ENCODE results near the gene STK32C.

Gene STK32C

DNA sequence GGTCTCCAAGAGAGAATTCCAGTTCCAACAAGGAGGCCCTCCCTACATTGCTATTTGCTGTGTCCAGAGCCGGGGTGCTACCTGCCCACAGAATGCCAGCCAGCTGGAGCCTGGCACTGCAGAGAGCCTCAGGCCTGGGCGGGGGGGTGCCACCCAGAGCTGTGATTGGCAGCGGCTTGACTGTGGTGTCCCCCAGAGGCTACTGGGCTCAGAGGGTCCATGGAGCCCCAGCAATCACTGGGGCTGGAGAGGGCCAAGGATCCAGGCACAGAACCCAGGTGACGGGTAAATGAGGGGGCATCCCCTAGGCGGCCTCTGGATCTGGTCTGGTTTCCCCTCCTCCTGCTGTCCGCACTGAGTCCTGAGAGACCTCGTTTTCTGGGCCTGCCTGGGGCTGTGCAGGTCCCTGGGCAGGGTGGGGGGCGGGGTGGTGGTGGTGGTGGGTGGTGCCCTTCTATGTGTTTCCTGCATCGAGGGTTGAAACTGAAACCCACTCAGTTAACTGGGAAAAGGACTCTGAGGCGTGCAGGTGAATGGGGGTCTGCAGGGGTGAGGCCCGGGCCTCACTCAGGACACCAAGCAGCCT, 108.4 kb downstream of the STK32C start:
- DNase-seq (ENCODE audit: low read depth in 2 of 2): no peak

DNA sequence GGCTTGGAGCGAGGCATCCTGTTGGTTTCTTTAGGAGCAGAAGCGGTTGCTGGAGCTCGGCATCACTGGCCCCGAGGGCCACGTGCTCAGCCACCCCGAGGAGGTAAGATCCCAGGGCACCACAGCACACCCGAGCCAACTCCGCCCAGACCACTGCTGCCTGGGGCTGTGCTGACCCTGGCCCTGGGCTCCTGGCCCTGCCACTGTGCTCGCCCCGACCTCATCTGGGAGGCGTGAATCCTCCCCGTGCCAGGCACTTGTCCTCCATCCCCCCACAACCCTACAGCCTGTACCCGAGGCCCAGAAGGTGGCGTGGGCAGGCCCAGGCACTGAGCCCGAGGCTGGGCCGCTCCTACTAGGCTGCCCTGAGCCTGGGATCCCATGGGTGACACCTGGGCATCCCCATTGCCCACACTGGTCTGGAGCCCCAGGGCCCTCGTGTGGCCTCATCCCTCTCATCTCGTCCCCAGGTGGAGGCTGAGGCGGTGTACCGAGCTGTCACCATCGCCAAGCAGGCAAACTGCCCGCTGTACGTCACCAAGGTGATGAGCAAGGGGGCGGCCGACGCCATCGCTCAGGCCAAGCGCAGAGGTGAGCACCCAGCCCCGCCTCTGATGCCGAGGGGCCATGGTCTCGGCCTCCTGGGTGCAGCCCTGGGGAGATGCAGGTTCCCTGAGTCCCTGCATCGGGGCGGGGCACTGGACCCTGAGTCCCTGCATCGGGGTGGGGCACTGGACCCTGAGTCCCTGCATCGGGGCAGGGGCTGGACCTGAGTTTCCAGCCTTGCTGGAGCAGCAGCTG, 109.2 kb downstream of the STK32C start:
- DNase-seq (ENCODE audit: low read depth in 2 of 2): no peak

DNA sequence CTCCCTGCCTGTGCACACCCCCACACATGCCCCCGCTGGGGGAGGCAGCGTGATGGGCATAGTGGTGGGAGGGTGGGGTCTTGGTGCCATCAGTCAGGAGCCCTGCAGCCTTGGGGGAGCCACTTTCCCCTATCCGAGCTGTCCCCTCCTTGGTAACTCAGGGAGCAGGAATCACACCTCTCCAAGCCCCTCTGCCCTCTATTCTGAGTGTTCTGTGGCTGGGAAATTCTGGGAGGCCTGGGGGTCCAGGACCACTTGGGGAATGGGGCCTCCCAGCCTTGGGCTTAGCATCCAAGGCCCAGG, 109.7 kb downstream of the STK32C start:
- no peak for DNase-seq (ENCODE audit: low read depth in 2 of 2)

DNA sequence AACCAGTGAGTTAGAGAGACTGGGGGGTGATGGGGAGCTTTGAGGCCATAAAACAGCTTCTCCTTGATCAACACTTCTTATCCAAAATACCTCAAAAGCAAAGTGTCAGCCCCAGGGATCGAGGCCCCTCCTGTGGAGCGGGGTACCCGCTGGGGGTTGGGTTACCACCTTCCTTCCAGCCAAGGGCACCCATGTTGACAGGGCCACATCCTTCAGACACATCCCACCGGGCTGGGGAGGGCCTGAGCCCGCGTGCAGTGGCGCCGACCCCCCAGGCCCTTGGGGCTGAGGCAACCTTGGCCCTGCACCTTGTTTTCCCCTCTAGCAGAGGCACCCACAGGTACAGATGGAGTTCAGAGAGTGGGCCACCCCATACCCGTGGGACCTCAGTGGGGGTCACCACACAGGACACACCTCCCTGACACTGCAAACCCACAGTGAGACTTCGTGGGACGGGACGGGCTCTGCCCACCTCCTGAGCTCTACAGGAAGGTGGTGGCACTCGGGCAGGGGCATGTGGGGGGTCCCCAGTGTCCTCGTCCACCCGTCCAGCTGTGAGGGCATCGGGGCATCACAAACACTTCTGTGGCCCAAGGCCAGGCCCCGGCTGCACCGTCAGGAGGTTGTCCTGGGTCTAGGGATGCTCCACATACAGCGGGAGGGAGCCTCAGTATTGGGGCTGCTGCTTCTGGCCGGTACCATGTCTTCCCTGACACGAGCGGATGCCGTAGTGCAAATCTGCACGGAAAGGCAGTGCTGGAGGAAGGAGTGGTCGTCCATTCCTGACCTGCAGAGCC, 110.3 kb downstream of the STK32C start:
- DNase-seq (ENCODE audit: low read depth in 2 of 2): no peak

DNA sequence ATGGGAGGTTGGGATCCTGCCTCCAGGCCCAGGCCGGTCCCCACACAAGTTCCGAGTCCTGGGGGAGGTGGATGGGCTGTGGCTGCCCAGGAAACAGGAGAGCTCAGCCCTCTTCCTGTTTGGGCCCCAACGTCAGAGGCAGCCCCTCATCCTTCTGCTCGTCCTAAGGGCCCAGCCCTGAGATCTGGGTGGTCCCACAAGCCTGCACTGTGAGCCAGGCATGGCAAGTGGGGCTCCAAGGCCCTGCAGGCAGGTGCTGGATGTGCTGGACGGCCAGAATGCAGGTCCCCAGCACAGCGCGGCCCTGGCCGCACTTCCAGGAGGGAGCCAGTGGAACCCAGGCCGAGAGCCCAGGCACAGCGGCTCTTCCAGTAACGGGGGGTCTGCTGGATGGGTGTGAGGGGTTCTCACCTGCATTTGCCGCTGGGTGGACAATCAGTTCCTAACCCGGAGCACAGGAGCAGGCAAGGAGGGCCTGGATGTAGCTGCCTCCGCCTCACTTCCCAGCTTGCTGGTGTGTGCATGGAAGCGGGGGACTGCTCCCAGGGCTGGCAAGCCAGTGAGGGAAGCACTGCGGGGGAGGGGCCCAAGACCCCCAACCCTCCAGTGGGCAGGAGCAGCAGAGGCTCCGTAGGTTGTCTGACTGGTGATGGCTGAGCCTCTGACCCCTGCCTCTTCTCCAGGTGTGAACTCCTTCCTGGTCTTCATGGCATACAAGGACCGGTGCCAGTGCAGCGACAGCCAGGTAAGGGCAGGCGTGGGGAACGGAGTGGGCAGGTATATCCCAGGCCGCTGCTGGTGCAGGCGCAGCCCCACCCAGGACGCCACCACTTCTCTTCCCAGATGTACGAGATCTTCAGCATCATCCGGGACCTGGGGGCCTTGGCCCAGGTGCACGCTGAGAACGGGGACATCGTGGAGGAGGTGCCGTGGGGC, 111.3 kb downstream of the STK32C start:
- DNase-seq (ENCODE audit: low read depth in 2 of 2): no peak

DNA sequence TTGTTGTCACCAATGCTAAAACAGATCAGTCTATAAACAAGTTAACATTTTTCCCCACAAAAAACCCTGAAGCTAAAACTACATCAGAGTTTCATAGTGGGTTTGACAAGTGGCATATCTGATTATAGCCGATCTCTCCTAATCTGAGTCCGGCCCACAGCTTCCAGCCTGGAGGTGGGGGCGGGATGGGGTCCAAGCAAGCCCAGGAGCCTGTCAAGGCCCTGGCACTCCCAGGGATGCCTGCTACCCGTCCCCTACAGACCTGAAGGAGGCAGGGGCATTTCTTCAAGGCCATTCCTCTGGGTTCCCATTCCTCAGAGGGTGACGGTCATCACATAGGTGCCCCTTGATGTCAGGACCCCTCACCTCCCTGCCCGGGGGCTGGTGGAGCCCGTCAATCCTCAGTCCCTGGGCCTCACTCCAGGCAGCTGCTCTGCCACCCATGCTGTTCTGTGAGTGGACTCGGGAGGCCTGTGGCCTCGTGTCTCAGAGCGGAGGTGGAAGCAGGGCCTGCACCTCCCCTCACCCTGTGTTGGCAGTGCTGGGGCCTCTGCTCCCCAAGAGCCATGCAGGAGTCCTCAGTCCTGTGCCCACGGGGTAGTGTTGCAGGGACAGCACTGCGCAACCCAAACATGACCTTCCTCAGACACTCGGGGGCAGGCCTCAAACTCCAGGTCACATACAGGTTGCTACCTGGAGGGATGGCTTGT, 112.2 kb downstream of the STK32C start:
- no peak for DNase-seq (ENCODE audit: low read depth in 2 of 2)

DNA sequence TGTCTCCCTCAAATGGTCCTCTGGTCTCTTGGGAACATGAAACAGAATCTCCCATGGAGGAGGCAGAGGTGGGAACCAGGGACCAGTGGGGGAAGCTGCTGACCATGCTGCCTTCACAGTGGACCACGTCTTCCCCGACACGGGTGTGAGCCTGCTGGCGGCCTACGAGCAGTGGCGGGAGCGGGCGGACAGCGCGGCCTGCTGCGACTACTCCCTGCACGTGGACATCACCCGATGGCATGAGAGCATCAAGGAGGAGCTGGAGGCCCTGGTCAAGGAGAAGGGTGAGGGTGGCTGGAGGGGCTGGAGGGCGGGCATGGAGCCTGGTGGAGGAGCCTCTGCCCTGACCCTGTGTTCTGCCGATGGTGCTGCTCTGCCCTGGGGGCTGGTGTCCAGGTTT, 113.0 kb downstream of the STK32C start:
- no peak for DNase-seq (ENCODE audit: low read depth in 2 of 2)

DNA sequence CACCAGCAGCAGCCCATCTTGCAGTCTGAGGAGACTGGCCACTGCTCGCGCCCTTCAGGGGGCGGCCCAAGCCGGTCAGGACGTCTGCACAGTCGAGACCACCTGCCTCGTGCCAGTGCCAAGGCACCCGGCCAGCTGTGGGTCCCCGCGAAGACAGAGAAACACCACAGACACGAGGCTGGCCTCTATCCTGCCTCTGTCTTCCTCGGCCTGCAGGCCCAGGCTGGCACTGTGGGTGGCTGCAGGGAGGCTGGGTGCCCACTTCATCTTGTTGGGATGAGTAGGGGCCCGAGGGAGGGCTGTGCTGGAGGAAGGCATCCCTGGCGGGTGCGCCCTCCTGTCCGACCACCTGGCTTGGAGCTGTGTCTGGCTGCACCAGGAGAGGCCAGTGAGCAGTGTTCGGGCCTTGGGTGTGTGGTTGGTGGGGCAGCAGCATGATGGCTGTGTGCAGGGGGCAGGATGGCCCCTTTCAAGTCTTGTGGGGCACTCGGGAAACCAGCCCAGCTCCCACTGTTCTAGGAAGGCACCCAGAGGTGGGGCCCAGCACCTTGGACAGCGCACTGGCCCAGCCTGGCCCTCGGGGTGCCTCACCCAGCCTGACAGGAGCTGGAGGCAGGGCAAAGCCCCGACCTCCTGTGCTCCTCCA, 113.7 kb downstream of the STK32C start:
- DNase-seq (ENCODE audit: low read depth in 2 of 2): no peak

DNA sequence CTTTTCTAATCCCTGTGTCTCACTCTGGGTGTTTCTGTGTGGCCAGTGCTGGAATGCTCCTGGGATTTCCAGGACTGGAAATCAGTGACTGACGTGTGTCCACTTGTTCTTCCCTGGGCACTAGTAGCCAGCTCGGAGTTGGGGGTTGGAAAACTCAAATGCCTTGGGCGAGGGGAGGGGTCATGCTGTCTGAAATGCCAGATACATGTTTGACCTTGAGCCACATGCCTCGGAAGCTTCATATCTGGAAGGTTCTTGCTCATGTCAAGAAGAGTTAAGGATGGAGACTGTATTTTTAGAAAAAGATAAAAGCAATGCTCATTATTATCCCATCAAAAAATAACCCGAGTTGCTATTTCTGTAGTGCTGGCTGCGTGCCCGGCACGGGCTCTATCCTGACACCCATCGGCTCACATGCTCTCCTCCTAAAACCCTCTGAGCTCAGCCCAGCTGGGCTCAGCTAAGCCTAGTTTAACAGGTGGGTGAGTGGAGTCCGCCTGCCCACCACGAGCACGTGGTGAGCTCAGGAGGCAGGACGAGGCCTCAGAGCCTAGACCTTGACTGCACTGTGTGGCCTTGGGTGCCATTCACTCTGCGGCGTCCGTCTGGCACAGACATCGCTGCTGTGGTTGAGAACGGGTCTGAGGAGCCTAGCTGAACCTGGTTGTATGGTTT, 114.6 kb downstream of the STK32C start:
- no peak for DNase-seq (ENCODE audit: low read depth in 2 of 2)

DNA sequence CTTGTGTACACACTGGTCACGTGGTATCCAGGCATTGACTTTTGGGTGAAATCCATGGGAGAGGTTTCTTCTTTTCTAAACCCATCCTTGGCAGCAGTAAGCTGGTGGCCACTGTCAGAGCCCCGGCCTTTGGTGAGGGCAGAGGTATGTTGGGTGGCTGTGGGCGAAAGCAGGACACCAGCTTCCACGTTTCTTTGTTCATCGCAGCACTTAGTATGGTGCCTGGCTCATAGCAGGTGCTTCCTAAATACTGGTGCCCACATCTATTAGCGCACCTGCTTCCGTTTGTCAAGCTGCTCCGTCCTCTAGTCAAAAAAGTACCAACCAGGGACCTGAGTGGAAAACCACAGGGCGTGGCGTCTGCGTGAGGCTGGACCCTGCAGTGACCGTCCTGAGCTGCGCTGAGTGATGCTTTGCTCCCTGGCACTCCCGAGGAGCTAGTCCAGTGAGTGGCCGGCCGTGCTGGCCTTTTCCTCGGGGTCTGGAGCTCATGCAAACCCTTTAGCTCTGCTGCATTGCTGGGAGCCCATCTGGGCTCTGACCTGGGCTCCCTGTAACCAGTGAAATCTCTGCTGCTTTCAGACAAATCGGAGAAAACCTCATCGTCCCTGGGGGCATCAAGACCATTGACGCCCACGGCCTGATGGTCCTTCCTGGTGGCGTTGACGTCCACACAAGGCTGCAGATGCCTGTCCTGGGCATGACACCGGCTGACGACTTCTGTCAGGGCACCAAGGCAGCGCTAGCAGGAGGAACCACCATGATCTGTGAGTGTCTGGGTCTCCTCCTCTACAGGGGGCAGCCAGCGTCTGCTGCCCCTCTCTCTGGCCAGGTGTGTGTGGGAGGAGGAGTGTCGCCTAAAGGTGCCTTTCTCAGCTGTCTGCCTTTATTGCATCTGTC, 115.4 kb downstream of the STK32C start:
- no peak for DNase-seq (ENCODE audit: low read depth in 2 of 2)

DNA sequence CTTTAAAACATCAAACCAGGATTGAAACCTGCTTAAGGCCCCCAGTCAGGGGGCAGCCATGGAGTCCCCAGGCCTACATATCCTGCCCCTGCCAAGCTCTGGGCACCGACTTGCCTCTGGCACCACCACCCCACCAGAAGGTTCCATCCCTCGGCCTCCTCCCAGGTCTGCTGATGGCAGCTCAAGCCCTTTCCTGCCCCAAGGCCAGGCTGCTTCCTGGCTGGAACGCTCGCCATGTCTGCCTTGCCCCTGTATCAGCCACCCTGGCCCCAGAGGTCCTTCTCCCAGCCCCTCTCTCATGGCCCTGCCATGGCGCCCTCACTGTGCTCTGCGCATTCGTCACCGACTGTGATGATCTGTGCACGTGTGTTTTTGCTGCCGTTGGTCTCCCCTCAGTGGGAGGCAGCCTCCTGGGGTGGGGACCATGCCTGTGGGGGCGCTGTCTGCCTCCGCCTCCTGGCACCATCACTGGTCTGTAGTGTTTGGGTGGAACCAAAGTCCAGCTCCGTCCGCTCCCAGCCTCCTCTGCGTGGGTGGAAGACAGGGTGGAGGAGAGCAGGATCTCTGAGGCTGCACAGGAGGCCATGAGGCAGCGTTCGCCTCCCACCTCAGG, 117.8 kb downstream of the STK32C start:
- DNase-seq (ENCODE audit: low read depth in 2 of 2): no peak

DNA sequence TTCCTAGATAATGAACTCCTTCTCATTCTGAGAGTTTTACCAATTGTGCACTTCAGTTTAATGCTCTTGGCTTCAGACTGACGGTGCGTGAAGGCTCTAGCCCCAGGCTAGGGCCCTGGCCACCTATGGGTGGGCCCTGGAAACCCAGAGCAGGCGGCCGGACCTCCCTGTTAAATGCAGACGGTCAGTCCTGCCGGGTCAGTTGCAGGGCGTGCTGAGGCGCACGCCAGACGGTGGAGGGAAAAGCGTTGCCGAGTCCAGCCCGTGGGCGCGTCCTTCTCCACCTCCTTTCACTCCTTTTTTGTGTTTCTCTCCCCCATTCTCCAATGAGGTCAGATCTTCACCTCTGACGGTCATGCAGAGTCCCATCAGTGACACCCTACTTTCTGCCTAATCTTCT, 118.7 kb downstream of the STK32C start:
- no peak for DNase-seq (ENCODE audit: low read depth in 2 of 2)

DNA sequence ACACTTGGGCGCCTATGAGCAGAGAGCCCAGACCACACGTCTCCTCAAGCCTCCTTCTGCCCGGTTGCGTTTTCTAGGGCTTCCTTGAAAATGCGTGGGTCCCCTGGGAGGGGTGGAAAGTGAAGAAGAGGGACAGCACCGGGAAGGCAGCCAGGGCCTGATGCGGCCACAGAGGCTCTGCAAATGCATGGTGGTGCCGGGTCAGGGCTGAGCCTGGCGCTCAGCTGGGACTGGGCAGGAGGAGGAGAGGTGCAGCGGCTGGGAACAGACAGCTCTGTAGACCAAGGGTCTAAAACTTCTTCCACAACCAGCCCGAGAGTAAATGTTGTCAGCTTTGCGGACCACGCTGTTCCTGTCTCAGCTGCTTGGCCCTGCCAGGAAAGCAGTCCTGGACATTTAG, 119.4 kb downstream of the STK32C start:
- DNase-seq (ENCODE audit: low read depth in 2 of 2): no peak

DNA sequence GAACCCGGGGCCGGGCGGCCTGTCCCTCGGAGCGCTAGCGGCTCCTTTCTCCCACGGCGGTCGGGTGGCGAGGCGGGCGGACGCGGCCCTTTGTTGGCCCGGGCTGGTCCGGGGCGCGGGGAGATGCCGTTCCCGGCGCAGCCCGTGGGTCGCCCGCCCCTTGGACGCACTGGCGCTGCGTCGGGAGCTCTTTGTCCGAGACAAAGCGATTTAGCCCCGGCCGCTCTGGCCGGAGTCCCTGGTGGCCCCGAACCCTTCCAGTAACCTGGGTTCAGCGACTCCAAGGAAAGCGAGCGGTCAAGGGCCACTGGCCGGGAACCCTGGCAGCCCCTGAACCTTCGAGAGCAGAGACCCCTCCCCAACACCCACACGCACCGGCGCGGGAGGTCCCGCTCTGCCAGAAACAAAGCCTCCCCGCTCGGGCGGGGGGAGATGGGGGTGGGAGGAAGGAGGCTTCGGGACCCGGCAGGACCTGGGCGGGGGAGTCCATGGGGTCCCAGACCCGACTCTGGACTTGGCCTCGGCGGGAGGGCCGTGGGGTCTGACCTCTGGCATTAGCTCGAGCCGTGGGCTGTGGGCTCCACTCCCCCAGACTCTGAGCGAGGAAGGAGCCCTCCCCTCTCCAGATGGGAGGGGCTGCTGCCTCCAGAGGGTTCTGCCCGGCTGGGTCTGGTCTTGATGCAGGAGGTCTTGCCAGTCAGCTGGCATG, 120.2 kb downstream of the STK32C start:
- DNase-seq (ENCODE audit: low read depth in 2 of 2): no peak

DNA sequence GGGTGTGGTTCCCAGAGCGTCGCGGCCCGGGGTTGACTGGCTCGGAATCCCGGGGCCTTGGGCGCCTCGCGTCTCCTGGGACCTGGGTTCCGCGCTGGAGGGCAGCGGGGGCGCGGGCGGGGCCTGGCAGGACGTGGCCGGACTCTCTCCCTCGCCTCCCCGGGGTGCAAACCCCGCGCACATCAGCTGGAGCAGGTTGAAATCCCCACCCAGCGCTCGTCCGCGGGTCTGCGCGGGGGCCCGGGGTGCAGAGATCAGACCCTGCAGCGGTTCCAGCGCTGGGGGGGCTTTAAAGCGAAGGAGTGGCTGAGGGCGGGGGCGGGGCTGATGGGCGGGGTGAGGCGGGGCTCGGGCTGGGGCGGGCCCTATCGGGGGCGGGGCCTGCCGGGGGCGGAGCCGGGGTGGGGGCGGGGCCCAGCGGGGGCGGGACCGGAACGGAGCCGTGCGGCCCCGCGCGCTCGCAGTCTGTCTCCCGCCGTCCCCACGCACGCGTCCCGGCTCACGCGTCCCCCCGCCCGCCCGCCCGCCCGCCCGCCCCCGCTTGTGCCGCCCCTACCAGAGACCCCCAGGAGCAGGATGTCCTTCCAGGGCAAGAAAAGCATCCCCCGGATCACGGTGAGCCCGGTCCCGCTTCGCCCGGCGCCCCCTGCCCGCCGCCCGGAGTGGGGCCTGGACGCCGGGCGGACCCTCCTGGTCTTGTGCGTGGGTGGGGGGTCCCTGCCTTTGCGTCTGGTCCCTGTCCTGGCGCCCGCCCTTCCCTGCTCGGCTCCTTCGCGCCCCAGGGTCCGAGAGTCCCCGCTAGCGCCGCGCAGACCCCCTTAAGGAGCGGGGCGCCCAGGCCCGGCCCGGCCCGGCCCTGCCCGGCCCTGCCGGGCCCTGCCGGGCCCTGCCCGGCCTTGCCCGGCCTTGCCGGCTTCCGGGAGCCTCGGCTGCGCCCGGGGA, 121.0 kb downstream of the STK32C start, which contains the start of gene DPYSL4:
Gene DPYSL4 (plus strand): TSS at position 461 of the 942 bp plus-strand sequence. CDS start 116 bp downstream, at position 577.
- DNase-seq (ENCODE audit: low read depth in 2 of 2): no peak

DNA sequence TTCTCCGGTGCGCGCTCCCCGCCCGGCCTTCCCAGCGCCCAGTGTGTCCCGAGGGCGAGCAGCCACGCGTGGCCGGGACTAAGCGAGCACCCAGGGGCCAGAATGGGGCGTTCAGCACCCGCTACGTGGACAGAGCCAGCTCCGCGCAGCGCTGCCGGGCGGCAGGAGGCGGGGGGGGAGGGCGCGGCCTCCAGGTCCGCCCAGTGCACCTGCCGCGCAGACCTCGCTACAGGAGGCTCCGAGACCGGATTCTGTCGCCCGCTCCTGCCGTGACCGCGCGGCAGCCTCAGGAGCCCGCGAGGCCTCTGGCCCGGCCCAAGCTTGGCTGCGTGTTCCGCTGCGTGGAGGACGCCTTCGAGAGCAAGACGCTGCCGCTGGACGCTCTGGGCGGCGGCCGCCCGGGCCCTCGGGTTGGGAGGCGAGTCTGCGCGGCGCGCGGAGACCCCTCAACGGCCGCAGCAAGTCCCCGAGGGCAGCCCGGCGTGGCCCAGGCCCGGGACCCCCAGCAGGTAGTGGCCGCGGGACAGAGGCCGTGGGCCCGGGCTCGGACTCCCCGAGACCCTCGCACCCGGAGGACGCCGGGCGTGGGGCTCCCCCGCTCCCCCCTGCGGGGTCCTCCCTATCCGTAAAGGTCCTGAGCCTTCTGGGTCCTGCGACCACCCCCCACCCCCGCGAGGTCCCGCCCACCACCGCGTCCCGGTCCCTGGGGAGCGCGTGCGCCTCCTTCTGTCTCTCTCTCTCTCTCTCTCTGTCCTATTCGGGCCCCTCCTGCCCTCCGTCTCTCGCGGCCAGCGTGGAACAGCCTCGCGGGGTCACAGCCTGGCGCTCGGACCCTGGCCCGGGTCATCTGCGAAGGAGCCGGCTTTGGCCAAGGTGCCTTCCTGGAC, 121.9 kb downstream of the STK32C start:
- peak in 1 of 2 donors; percentile 28 for DNase-seq (ENCODE audit: low read depth in 2 of 2)

Measured in stimulated activated CD4-positive, alpha-beta T cell treated with anti-CD3 and anti-CD28 coated beads, Interleukin-1b, Interleukin-23, amount 100 ng/mL, for 1 hour (primary cell).